ENCODE results near the gene DOCK2. TPM values are rescaled to one million over a fixed set of nuclear protein-coding genes. Genes with fewer than 3 reads are reported as not detected.

Gene DOCK2
- total RNA-seq, 1 donor from 2014 or later: 6.5 TPM

GRCh38 chr5:169905017-169905416, 267.9 kb downstream of the DOCK2 start:
- H3K27ac Mint-ChIP-seq (ENCODE audit: unreplicated experiment): no peak overlapping the region
- H3K4me3 Mint-ChIP-seq (ENCODE audit: unreplicated experiment): no peak overlapping the region
- no peaks in the 10 kb centered on the region for H3K27me3 Mint-ChIP-seq (ENCODE audit: unreplicated experiment)
- no peak for TF ChIP-seq CTCF (IDR thresholded peaks at IDR 0.05; ENCODE audit: unreplicated experiment)
- peaks cover 8% of the 10 kb centered on the region for H3K36me3 Mint-ChIP-seq (ENCODE audit: low read depth, unreplicated experiment)
- H3K4me1 Mint-ChIP-seq (ENCODE audit: unreplicated experiment): peaks cover 4% of the 10 kb centered on the region
- no peaks in the 10 kb centered on the region for H3K9me3 Mint-ChIP-seq (ENCODE audit: unreplicated experiment)
- DNase-seq (ENCODE audit: low spot score): no peak

GRCh38 chr5:169906745-169907649, 269.9 kb downstream of the DOCK2 start:
- no peaks in the 10 kb centered on the region for H3K9me3 Mint-ChIP-seq (ENCODE audit: unreplicated experiment)
- no peak for DNase-seq (ENCODE audit: low spot score)
- no peak overlapping the region for H3K4me3 Mint-ChIP-seq (ENCODE audit: unreplicated experiment)
- no peak for TF ChIP-seq CTCF (IDR thresholded peaks at IDR 0.05; ENCODE audit: unreplicated experiment)
- H3K27ac Mint-ChIP-seq (ENCODE audit: unreplicated experiment): no peak overlapping the region
- no peaks in the 10 kb centered on the region for H3K36me3 Mint-ChIP-seq (ENCODE audit: low read depth, unreplicated experiment)
- H3K27me3 Mint-ChIP-seq (ENCODE audit: unreplicated experiment): no peaks in the 10 kb centered on the region
- peaks cover 4% of the 10 kb centered on the region for H3K4me1 Mint-ChIP-seq (ENCODE audit: unreplicated experiment)

- Mint-ChIP-seq H3K27me3 (ENCODE audit: unreplicated experiment) (no peaks in the 10 kb centered on the region), H3K36me3 (ENCODE audit: low read depth, unreplicated experiment) (no peaks in the 10 kb centered on the region), H3K27ac (ENCODE audit: unreplicated experiment) (no peak overlapping the region), H3K9me3 (ENCODE audit: unreplicated experiment) (no peaks in the 10 kb centered on the region), H3K4me1 (ENCODE audit: unreplicated experiment) (no peaks in the 10 kb centered on the region), H3K4me3 (ENCODE audit: unreplicated experiment) (no peak overlapping the region)
- no peak for DNase-seq (ENCODE audit: low spot score)
- no peak for TF ChIP-seq CTCF (IDR thresholded peaks at IDR 0.05; ENCODE audit: unreplicated experiment)
Measured at GRCh38 chr5:169908864-169909263, 271.8 kb downstream of the DOCK2 start.

GRCh38 chr5:169909945-169910344, 272.9 kb downstream of the DOCK2 start:
- no peaks in the 10 kb centered on the region for H3K36me3 Mint-ChIP-seq (ENCODE audit: low read depth, unreplicated experiment)
- no peak overlapping the region for H3K4me3 Mint-ChIP-seq (ENCODE audit: unreplicated experiment)
- no peak for DNase-seq (ENCODE audit: low spot score)
- no peak for TF ChIP-seq CTCF (IDR thresholded peaks at IDR 0.05; ENCODE audit: unreplicated experiment)
- no peaks in the 10 kb centered on the region for H3K4me1 Mint-ChIP-seq (ENCODE audit: unreplicated experiment)
- no peaks in the 10 kb centered on the region for H3K9me3 Mint-ChIP-seq (ENCODE audit: unreplicated experiment)
- H3K27ac Mint-ChIP-seq (ENCODE audit: unreplicated experiment): no peak overlapping the region
- no peaks in the 10 kb centered on the region for H3K27me3 Mint-ChIP-seq (ENCODE audit: unreplicated experiment)

GRCh38 chr5:169910393-169910792, 273.3 kb downstream of the DOCK2 start:
- H3K27me3 Mint-ChIP-seq (ENCODE audit: unreplicated experiment): no peaks in the 10 kb centered on the region
- H3K36me3 Mint-ChIP-seq (ENCODE audit: low read depth, unreplicated experiment): no peaks in the 10 kb centered on the region
- DNase-seq (ENCODE audit: low spot score): no peak
- no peak overlapping the region for H3K4me3 Mint-ChIP-seq (ENCODE audit: unreplicated experiment)
- H3K27ac Mint-ChIP-seq (ENCODE audit: unreplicated experiment): no peak overlapping the region
- TF ChIP-seq CTCF (IDR thresholded peaks at IDR 0.05; ENCODE audit: unreplicated experiment): no peak
- no peaks in the 10 kb centered on the region for H3K4me1 Mint-ChIP-seq (ENCODE audit: unreplicated experiment)
- no peaks in the 10 kb centered on the region for H3K9me3 Mint-ChIP-seq (ENCODE audit: unreplicated experiment)

All from endothelial cell (in vitro differentiated cells).